CD4-positive, alpha-beta T cell treated with Interleukin-17A for 1 hour (primary cell): ENCODE results near the gene UNC13B.
"Not testable (repeated sequence)": the region's sequence is repeated elsewhere in the genome, so short reads cannot be mapped to it uniquely, and the experiment has no call there.

Source experiments
- DNase-seq: peaks from one replicate; pipeline ENCODE4 v3.0.0-alpha.2; 2020

The UNC13B gene

DNA sequence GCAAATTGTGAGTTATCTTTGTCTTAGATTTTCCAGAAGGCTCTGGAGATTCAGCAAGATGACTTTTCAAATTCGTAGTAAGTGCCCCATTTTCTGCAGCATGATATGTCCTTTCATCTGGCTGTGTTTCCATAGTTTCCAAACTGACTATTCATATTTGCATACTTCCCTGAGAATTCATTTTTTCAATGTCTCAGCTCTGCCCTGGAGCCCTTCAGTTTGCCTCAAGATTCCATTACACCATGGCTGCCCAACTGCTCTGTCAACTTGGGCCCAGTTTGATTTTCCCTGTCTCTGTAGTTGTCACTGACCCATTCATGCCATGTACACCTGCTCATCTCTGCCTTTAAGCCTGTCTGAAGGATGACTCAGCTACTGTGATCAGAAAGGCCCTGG lies 233.9 kb downstream of the UNC13B start:
- no peak for DNase-seq

DNA sequence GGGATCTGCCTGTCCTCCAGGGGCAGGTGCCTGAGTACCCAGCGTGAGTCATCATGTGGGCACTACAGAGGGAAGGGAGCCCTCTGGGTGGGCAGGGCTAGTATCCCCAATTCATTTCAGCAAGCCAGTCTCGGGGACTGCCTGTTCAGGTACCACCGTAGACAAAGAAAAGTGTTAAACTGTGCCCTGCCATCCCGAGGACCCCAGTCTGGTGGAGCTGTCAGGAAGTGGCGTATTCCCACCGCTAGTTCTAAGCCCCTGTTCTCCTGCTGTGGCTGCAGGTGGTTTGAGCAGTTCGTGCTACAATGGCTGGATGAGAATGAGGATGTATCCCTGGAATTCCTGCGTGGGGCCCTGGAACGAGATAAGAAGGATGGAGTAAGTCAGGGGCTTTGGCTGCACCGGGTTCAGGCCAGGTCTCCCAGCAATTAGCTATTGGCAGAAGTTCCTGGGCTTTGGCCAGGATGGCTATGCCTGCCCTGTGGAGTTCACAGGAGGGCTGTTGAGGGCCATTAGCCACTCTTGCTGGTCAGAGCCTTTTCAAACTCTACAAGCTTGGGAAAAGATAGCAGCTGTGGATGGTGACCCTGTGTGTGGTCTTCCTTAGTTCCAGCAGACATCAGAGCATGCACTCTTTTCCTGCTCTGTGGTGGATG lies 234.9 kb downstream of the UNC13B start:
- DNase-seq, result no peak

DNA sequence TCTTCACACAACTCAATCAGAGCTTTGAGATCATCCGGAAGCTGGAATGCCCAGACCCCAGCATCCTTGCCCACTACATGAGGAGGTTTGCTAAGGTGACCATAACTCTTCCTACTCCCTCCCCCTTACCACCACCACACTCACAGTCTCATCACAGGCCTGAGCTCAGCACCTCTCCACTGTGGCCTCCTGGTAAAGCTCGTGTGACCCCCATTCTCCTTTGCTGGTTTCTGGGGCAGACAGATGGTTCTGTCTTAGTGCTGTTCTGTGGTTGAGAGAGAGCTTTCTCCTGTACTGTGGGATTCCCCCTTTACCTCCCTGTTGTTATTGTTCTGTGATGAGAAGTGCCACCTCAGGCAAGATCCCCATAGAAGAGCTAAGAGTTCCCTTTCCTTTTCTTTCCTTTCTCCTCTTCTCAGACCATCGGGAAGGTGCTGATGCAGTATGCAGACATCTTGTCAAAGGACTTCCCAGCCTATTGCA lies 235.4 kb downstream of the UNC13B start:
- DNase-seq, result no peak

DNA sequence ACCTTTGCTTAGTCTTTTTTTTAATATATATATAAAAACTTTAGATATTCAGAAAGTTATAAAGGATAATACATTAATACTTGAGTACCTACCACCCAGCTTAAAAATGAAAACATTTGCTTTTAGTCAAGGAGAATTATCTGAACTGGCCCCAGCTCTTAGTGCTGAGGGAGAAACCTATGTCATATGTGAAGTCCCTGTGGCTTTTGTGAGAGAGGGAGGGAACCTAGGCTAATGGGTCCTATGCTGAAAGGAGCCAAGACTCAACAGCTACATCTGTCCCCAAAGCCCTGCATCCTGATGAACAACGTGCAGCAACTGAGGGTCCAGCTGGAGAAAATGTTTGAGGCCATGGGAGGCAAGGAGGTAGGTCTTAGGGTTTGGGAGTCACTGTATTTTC lies 236.1 kb downstream of the UNC13B start:
- no peak for DNase-seq

DNA sequence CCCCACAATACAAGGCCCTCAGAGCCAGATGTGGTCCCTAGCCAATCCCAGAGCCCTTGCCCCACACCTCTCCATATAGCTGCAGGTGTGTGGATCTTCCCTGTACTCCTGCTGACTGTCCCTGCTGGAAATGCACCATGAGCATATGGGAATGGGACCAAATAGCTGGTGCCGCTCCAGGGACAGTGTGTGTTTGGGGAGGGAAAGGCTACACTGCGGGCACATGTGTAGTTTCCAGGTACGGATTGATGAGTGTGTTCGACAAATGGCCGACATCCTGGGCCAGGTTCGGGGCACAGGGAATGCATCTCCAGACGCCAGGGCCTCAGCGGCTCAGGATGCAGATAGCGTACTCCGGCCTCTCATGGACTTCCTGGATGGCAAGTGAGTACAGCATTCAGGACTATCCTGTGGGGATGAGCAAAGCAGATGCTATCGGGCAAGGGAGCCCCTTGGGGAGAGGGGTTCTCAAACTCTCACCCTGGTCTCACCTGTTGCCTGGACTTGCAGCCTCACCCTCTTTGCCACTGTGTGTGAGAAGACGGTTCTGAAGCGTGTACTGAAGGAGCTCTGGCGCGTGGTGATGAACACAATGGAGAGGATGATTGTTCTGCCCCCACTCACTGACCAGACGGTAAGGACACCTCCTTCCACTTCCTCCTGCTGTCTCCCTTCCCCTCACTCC lies 237.0 kb downstream of the UNC13B start:
- no peak for DNase-seq

DNA sequence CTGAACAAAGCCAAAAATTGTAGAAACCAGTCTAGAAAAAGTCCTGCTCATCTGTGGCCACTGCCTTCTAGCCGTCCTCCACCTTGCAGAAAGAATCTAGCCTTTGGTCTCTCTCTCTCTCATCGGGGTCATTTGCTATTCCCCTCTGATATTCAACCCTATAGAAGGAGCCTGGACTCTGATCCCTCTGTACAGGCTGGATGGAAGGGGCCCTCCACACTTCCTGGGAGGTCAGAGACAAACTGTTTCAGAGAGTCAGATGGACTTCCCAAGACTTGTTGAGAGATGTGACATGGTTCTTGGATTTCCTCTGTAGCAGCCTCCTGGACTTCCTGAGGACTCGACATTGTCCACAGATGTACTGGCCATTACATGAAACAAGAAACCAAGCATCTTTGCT lies 243.1 kb downstream of the UNC13B start:
- no peak for DNase-seq

DNA sequence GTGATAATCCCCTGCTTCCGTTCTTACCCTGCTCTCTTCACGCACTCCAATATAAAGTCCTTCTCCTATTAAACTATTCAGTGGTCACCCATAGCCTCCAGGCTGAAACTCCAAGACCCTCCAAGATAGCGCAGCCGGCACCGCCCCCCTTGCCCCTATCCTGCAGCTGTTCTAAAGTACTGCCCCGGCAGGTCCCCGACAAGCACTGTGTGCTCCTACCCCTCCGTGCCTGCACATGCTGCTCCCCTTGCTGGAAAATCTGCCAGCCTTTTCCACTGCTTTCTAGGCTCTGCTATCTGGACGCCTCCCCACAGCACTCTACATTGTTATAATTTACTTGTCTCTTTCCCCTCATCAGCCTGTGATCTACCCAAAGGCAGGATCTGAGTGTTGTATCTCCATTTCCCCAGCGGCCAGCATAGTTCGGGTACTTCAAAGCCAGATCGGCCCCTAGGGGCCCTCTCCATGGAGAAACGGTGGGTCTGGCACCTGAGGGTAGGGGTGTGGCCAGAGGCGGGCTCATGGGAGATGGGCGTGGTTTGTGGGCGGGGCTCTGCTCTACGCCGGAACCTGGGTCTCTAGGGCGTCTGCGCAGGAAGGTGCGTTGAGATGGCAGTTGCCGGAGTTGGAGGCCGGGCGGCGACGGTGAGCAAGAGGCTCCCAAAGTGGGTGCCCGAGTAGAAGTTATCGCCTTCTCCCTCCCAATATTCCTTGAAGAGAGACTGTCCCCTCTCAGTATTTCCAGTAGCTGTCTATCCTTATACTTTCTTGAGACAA lies 244.6 kb downstream of the UNC13B start:
- peak; percentile 32 for DNase-seq

DNA sequence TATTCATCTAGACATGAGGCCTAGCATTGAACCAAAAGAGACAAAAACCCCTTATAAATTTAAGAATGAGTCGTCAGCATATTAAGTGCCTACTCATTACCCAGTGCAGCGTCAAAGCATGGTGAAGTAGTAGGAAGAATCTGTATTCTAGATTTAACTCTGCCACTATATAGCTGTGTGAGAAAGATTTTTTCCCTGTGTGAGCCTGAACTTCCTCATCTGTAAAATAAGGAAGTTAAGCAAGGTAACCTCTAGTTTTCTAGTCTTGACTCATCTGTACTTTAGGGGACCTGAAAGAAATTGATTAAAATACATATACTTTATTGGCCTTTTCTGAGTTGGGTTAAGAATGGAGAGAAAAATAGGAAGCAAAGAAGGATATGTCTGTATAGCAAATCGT lies 246.0 kb downstream of the UNC13B start:
- no peak for DNase-seq

DNA sequence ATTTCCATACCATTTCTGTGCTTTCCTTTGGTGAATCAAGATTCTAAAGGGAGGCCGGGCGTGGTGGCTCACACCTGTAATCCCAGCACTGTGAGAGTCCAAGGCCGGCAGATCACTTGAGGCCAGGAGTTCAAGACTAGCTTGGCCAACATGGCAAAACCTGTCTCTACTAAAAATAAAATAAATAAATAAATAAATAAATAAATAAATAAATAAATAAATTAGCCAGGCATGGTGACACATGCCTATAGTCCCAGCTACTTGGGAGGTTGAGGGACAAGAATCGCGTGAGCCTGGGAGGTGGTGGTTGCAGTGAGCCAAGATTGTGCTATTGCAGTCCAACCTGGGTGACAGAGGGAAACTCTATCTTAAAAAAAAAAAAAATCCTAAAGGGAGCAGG lies 247.6 kb downstream of the UNC13B start:
- DNase-seq, result not testable (repeated sequence)

DNA sequence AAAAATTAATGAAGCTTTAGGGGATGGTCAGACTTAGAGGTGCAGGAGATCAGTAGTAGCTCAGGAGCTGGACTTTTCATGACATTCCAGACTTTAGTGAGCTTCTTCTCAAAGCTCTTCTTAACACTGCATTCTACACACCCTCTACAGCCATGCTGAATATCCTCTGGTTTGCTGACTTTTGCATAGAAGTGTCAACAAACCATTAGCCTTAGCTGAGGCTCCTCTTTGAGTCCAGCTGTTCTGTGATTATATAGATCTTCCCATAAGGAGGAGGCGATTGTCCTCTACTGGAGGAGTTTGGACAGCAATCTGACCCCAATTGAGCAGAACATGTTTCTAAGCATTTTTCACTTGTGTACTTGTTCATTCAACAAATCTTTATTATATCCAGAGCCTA lies 253.1 kb downstream of the UNC13B start:
- DNase-seq, result no peak

DNA sequence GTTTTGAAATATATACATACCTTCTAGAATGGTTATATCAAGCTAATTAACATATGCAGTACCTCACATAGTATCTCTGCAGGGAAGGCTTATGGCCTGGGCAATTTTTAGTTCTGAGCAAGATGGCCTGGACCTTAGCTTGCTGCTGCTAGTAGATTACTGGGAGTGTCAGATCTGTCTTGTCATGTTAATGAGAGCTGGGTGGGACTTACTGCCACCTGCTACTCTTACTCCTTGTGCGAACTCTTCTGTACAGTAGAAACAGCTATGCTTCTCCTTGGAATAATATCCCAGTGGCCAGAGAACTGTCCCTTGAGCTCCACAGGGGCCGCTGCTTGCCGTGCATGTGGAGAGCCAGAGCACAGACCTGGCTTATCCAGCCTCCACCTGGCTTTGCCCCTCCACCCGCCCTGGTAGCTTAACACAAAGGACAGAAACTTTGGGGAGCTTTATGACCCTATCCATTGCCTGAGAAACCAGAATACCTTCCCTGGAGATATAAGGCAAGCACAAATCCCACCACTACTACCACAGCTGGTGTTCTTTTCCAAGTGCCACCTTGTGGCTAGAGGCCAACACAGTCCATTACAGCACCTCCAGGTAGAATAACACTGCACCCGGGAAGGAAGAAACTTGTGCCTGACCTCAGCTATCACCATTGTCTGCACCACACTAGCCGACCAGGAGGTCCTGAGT lies 253.7 kb downstream of the UNC13B start:
- no peak for DNase-seq

DNA sequence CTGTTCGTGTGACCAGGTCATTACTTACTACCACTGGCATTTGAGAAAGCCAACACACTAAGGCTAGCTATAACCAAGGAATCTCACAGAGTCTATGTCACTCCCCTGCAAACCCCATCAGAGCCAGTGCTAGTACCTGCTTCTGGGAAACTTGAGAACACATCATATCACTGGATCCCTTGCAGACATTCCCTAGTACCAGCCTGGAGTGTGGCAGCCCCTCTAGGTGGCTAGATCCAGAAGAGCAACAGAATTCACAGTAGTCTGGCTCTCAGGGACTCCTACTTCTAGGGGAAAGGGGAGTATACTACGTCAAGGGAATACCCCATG lies 254.3 kb downstream of the UNC13B start:
- no peak for DNase-seq

DNA sequence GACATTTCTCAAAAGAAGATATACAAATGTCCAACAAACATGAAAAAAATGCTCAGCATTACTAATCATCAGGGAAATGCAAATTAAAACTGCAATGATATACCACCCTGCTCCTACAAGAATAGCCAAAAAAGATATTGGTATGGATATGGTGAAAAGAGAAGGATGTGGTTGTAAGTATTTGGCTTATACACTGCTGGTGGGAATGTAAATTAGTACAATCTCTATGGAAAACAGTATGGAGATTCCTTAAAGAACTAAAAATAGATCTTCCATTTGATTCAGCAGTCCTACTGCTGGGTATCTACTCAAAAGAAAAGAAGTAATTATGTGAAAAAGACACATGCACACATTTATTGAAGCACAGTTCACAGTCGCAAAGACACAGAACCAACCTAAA lies 260.5 kb downstream of the UNC13B start:
- no peak for DNase-seq

DNA sequence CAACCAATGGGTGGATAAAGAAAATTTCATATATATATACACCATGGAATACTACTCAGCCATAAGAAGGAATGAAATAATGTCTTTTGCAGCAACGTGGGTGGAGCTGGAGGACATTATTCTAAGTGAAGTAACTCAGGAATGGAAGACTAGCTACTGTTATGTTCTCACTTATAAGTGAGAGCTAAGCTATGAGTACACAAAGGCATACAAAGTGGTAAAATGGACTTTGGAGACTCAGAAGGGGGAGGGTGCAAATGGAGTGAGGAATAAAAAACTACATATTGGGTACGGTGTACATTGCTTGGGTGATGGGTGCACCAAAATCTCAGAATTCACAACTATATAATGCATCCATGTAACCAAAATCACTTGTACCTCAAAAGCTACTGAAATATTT lies 260.9 kb downstream of the UNC13B start:
- DNase-seq, result no peak

DNA sequence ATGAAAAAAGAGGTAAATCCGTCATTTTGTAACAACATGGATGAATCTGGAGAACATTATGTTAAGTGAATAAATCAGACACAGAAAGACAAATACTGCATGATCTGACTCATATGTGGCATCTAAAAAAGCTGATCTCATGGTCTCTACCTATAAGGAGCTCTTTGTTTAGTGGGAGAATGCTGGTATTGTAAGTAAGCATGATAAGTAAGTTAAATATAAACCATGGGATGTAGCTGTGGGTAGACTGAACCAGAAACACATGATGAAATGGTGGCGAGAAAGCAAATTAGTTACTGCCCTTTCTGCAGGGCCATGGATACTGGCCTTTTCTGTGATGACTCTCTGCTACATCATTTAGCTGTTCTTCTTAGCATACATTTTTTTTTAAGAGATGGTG lies 261.7 kb downstream of the UNC13B start:
- no peak for DNase-seq

DNA sequence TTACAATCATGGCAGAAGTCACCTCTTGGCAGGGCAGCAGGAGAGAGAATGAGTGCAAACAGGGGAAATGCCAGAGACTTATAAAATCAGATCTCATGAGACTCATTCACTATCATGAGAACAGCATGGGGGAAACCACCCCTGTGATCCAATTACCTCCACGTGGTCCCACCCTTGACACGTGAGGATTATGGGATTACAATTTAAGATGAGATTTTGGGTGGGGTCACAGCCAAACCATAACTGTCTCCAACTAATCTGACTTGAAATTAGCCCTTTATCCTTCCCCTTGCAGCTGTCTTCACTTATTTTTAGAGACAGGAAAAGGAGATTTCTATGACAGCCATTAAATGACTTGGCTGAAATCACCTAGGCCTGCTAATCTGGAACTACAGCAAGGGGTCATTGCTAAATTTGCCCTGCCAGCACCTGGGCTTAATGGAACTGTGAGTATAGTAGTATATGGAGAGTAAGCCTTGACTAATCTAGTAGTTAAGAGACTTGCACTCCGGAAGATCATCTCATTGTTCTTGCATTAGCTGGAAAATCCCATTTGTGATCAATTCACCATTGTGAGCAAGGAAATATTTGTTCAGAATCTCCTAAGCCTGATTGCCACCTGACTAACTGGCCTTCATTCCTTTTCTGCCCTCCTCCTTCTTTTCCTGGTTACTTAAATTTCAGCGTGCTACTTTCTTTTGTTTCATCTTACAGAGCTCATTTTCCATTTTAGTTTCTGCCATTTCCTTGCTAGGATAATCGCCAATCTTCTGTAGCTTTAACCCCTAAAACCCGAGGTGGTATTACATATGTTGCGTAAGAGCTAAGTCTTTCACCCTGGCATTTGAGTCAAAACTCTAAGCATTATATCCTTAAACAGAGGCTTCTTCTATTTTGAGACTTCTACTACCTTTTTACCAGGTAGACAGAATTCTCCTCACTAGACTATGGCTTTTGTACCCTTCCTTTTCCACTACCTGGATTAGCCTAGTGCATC lies 262.8 kb downstream of the UNC13B start:
- DNase-seq, result no peak

DNA sequence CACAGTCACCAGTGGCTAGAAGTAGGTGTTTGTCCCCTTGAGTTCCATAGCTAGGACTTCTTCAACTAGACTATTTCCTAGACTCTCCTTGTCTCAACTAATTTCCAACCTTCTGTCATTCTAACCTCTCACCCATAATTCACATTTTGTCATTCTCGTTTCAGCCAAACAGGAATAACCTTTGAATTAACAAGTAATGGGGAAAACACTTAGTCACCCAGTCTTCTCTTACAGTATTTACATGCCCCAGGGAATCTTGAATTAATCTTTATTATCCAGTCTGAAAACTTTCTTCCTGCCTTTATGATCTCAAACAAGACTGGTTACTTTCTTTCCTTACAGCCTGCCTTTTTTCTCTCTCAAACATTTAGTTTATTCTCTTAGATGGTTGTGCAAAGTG lies 264.8 kb downstream of the UNC13B start:
- no peak for DNase-seq

DNA sequence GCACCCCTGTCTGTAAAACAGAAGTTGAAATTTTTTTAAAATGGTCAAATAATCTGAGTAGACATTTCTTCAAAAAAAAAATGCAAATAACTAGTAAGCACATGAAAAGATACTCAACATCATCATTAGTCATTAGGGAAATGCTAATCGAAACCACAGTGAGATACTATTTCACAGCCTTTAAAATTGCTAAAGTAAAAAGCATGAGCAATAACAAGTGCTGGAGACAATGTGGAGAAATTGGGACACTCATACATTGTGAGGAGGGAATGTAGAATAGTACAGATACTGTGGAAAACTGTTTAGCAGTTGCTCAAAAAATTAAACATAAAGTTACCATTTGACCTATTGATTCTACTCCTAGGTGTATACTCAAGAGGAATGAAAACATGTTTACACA lies 269.7 kb downstream of the UNC13B start:
- DNase-seq, result no peak

DNA sequence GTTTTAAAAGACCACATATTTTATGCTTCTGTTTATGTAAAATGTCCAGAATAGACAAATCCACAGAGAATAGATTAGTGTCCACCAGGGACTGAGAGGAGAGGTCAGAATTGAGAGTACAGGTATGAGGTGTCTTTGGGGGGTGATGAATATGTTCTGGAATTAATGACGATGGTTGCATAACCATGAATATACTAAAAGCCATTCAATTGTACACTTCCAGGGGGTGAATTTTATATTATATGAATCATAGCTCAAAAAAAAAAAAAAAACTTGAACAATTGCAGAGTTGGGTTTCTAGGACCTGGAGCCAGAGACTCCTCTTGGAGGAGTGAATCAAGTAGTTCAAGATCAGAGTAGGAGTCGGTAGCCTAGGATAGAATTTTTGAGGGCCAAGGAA lies 270.3 kb downstream of the UNC13B start:
- no peak for DNase-seq

DNA sequence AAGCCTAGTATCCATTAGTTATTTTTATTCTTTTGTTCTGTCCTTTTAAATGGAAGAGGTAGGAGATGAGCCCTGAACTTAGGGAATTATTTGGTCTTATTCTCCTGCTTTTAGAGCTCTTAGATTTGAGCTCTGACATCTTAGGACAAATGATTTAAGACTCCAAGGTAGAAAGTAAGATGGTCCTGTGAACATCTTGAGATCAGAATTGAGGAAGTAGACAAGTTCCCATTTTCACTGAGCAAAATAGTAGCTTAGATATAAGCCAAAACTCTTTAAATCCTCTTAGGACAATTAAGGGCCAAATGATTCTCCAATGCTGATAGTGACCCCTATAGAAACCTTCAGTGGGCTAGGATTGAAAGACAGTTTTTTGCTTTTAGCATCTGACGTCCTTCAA lies 275.1 kb downstream of the UNC13B start:
- DNase-seq, result no peak

DNA sequence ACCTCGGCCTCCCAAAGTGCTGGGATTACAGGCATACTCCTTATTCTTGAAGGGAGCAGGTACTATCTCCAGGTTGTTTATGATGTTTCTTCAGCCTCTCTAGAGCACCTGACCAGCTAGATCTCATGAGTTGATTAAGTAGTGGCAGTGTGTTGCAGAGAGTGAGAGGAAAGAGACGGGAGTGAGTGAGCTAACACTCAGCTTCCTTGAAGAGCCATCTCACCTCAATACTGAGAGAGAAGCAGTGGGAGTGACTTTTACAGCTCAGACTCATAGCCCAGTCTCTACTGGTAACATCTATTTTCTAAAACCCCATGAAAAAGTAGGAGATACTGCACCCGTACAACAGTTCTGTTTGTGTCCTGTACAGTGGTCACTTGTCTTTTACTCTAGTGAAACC lies 284.2 kb downstream of the UNC13B start:
- DNase-seq, result no peak

DNA sequence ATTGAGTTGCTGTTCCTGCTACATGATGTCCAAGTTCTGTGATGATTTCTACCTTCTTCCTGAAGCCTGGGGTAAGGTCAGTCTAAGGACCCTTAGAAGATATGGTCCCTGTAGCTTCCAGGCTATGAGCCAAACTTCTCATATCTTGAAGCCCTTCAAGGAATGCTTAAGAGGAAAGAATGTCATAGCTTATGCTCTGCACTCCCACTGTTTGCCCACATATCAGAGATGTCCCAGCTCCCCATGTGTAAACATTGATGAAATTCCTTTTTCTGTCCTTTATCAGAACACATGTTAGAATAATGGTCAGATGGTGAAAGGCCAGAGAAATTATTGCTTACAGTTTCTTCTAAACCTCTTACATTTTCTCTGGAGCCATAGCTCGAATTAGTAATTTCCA lies 286.7 kb downstream of the UNC13B start:
- DNase-seq, result no peak
